Keratinocyte (primary cell): Measurements from ENCODE around the gene PARD3.

Source experiments
- EZH2 ChIP-seq: IDR thresholded peaks from one replicate; pipeline ENCODE4 v1.6.1; 2012; ENCODE audit warnings: inconsistent platforms, mild to moderate bottlenecking, low read length, moderate library complexity
- TF ChIP-seq, protein P1 (sequence below), 3 experiments: IDR thresholded peaks in 1 of 3; conservative IDR thresholded peaks in 1 of 3; optimal IDR thresholded peaks in 1 of 3; 2 replicates in 2 of 3; 3 replicates in 1 of 3; pipeline versions ENCODE3 to v1.5.1; 2011; ENCODE audit warnings: low read length in 3 of 3, mild to moderate bottlenecking in 3 of 3, moderate library complexity in 2 of 3, control low read depth in 1 of 3, inconsistent platforms in 1 of 3; ENCODE audit not compliant: insufficient read depth in 2 of 3; ENCODE audit errors: extremely low read depth in 1 of 3

DNA sequence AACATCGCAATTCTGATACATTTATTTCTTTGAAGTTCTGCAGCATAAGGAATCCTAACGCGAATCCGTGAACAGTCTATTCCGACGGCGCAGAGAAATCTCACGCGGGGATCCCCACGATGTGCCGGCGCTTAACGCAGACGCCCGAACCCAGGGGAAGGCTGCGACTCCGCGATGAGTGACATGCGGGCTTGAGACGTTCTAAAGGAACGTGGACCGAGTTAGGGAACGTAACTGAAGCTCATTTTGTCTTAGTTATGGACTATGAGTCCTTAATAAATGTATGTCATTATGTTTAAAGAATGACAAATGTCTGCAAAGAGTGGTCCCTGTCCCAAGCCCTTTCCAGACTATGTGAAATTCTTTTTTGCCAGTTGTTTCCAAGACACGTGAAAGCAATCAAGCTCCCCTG, 995 bp upstream of the PARD3 start:
- TF ChIP-seq, protein P1, sequence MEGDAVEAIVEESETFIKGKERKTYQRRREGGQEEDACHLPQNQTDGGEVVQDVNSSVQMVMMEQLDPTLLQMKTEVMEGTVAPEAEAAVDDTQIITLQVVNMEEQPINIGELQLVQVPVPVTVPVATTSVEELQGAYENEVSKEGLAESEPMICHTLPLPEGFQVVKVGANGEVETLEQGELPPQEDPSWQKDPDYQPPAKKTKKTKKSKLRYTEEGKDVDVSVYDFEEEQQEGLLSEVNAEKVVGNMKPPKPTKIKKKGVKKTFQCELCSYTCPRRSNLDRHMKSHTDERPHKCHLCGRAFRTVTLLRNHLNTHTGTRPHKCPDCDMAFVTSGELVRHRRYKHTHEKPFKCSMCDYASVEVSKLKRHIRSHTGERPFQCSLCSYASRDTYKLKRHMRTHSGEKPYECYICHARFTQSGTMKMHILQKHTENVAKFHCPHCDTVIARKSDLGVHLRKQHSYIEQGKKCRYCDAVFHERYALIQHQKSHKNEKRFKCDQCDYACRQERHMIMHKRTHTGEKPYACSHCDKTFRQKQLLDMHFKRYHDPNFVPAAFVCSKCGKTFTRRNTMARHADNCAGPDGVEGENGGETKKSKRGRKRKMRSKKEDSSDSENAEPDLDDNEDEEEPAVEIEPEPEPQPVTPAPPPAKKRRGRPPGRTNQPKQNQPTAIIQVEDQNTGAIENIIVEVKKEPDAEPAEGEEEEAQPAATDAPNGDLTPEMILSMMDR (optimal IDR thresholded peaks at IDR 0.05 in 1 of 3, IDR thresholded peaks at IDR 0.05 in 1 of 3, conservative IDR thresholded peaks at IDR 0.05 in 1 of 3; ENCODE audit: extremely low read depth in 1 of 3, insufficient read depth in 2 of 3, low read length in 3 of 3): no peak
- TF ChIP-seq EZH2: no peak
